ENCODE data around the gene NETO2. TPM values are rescaled to one million over a fixed set of nuclear protein-coding genes. Genes with fewer than 3 reads are reported as not detected.

Gene NETO2
- total and polyA plus RNA-seq, 4 donors = 0.20 to 1.6 (median 0.37) TPM

DNA sequence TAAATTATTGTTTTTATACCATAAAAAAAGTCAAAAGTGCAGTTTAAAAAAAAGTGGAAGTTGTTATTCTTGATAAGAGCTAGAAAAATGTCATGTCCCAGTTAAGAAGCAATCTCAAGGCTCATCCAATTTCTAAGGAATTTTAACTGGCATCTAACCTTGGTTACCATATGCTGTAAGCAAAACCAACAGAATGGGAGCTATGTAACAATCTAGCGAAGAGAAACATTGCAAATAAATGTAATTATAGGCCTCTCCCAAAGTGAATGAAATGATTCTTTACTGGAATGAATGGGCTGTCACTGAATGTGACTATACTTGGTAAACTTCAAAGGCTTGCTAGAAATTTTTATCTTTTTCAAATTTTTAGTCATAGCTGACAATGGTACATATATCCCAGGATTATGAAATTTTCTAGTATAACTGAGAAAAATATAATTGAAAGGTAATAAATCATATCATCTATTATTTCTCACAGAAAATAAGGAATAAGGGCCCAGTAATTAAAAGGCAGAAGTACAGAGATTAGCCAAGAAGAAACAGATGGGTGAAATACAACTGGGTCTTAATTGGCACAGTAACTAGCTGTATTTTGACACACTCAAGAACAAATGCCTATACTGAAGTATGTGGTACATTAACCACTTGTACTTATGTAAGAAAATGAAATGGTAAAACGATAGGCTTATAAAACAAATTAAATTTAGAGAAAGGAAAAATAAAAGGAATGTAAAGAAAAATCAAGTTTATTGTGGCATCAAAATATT is 61.5 kb downstream of the NETO2 start:
- no peaks in the 10 kb centered on the region for H3K36me3 ChIP-seq (ENCODE audit: control insufficient read depth in 4 of 4, insufficient read depth in 3 of 4, low read depth in 1 of 4, low read length in 3 of 4)
- H3K27ac ChIP-seq (ENCODE audit: low read depth in 1 of 2, low read length in 2 of 2) = no peak overlapping the region
- 85% methylated on average over 2 of the region's 2 CpGs for WGBS
- no peaks in the 10 kb centered on the region for H3K9me3 ChIP-seq (ENCODE audit: control insufficient read depth in 4 of 4, low read length in 3 of 4)
- H3K4me1 ChIP-seq (ENCODE audit: control insufficient read depth in 4 of 4, insufficient read depth in 4 of 4, low read length in 3 of 4) = no peaks in the 10 kb centered on the region
- H3K9ac ChIP-seq (ENCODE audit: low read depth in 1 of 2, low read length in 2 of 2) = no peak overlapping the region
- no peak for TF ChIP-seq HNF4G (IDR thresholded peaks at IDR 0.05)
- TF ChIP-seq, protein P1, sequence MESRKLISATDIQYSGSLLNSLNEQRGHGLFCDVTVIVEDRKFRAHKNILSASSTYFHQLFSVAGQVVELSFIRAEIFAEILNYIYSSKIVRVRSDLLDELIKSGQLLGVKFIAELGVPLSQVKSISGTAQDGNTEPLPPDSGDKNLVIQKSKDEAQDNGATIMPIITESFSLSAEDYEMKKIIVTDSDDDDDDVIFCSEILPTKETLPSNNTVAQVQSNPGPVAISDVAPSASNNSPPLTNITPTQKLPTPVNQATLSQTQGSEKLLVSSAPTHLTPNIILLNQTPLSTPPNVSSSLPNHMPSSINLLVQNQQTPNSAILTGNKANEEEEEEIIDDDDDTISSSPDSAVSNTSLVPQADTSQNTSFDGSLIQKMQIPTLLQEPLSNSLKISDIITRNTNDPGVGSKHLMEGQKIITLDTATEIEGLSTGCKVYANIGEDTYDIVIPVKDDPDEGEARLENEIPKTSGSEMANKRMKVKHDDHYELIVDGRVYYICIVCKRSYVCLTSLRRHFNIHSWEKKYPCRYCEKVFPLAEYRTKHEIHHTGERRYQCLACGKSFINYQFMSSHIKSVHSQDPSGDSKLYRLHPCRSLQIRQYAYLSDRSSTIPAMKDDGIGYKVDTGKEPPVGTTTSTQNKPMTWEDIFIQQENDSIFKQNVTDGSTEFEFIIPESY (IDR thresholded peaks at IDR 0.05) = no peak
- TF ChIP-seq FOXA1 (IDR thresholded peaks at IDR 0.05) = no peak
- TF ChIP-seq TAF1 (conservative IDR thresholded peaks at IDR 0.05) = no peak
- TF ChIP-seq JUND (IDR thresholded peaks at IDR 0.05) = no peak
- TF ChIP-seq RAD21 (IDR thresholded peaks at IDR 0.05) = no peak
- TF ChIP-seq, protein P2, sequence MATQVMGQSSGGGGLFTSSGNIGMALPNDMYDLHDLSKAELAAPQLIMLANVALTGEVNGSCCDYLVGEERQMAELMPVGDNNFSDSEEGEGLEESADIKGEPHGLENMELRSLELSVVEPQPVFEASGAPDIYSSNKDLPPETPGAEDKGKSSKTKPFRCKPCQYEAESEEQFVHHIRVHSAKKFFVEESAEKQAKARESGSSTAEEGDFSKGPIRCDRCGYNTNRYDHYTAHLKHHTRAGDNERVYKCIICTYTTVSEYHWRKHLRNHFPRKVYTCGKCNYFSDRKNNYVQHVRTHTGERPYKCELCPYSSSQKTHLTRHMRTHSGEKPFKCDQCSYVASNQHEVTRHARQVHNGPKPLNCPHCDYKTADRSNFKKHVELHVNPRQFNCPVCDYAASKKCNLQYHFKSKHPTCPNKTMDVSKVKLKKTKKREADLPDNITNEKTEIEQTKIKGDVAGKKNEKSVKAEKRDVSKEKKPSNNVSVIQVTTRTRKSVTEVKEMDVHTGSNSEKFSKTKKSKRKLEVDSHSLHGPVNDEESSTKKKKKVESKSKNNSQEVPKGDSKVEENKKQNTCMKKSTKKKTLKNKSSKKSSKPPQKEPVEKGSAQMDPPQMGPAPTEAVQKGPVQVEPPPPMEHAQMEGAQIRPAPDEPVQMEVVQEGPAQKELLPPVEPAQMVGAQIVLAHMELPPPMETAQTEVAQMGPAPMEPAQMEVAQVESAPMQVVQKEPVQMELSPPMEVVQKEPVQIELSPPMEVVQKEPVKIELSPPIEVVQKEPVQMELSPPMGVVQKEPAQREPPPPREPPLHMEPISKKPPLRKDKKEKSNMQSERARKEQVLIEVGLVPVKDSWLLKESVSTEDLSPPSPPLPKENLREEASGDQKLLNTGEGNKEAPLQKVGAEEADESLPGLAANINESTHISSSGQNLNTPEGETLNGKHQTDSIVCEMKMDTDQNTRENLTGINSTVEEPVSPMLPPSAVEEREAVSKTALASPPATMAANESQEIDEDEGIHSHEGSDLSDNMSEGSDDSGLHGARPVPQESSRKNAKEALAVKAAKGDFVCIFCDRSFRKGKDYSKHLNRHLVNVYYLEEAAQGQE (IDR thresholded peaks at IDR 0.05) = no peak
- TF ChIP-seq, protein P3, sequence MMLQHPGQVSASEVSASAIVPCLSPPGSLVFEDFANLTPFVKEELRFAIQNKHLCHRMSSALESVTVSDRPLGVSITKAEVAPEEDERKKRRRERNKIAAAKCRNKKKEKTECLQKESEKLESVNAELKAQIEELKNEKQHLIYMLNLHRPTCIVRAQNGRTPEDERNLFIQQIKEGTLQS (IDR thresholded peaks at IDR 0.05) = no peak
- TF ChIP-seq NR2F2 (IDR thresholded peaks at IDR 0.05) = no peak
- no peaks in the 10 kb centered on the region for H3K27me3 ChIP-seq (ENCODE audit: control insufficient read depth in 4 of 4, insufficient read depth in 4 of 4, low read length in 3 of 4)
- H3K4me3 ChIP-seq (ENCODE audit: low read depth in 1 of 3, low read length in 3 of 3) = no peak overlapping the region
- no peak for DNase-seq (ENCODE audit: low spot score)

DNA sequence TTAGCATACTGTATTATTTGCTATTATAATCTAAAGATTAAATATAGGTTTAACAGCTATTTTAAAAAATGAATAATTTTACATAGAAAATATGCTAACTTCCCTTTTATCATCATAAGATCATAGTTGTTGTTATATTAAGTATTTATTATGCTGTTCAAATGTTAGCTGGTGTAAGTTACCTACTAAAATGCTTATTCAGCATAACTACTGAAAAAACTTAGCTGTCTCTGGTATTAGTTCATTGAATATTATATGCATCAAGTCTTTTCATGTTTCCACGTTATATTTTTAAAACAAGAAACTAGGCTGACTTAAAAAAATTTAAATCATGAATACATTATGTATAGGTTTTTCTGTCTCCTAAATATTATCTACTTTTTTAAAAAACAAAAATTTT is 62.6 kb downstream of the NETO2 start:
- Histone ChIP-seq H3K27me3 (ENCODE audit: control insufficient read depth in 4 of 4, insufficient read depth in 4 of 4, low read length in 3 of 4) (no peaks in the 10 kb centered on the region), H3K9ac (ENCODE audit: low read depth in 1 of 2, low read length in 2 of 2) (no peak overlapping the region), H3K4me1 (ENCODE audit: control insufficient read depth in 4 of 4, insufficient read depth in 4 of 4, low read length in 3 of 4) (no peaks in the 10 kb centered on the region), H3K9me3 (ENCODE audit: control insufficient read depth in 4 of 4, low read length in 3 of 4) (no peaks in the 10 kb centered on the region), H3K36me3 (ENCODE audit: control insufficient read depth in 4 of 4, insufficient read depth in 3 of 4, low read depth in 1 of 4, low read length in 3 of 4) (no peaks in the 10 kb centered on the region), H3K4me3 (ENCODE audit: low read depth in 1 of 3, low read length in 3 of 3) (no peak overlapping the region), H3K27ac (ENCODE audit: low read depth in 1 of 2, low read length in 2 of 2) (no peak overlapping the region)
- TF ChIP-seq HNF4G (IDR thresholded peaks at IDR 0.05) (no peak), NR2F2 (IDR thresholded peaks at IDR 0.05) (no peak), JUND (IDR thresholded peaks at IDR 0.05) (no peak), FOXA2 (IDR thresholded peaks at IDR 0.05) (no peak), RAD21 (IDR thresholded peaks at IDR 0.05) (no peak), YY1 (IDR thresholded peaks at IDR 0.05) (no peak), GABPA (IDR thresholded peaks at IDR 0.05 in 1 of 2, conservative IDR thresholded peaks at IDR 0.05 in 1 of 2) (no peak)
- TF ChIP-seq, protein P4, sequence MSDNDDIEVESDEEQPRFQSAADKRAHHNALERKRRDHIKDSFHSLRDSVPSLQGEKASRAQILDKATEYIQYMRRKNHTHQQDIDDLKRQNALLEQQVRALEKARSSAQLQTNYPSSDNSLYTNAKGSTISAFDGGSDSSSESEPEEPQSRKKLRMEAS (IDR thresholded peaks at IDR 0.05) = no peak
- TF ChIP-seq, protein P5, sequence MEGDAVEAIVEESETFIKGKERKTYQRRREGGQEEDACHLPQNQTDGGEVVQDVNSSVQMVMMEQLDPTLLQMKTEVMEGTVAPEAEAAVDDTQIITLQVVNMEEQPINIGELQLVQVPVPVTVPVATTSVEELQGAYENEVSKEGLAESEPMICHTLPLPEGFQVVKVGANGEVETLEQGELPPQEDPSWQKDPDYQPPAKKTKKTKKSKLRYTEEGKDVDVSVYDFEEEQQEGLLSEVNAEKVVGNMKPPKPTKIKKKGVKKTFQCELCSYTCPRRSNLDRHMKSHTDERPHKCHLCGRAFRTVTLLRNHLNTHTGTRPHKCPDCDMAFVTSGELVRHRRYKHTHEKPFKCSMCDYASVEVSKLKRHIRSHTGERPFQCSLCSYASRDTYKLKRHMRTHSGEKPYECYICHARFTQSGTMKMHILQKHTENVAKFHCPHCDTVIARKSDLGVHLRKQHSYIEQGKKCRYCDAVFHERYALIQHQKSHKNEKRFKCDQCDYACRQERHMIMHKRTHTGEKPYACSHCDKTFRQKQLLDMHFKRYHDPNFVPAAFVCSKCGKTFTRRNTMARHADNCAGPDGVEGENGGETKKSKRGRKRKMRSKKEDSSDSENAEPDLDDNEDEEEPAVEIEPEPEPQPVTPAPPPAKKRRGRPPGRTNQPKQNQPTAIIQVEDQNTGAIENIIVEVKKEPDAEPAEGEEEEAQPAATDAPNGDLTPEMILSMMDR (IDR thresholded peaks at IDR 0.05; ENCODE audit: low read depth, low read length, missing input control) = no peak
- TF ChIP-seq, protein P1 (IDR thresholded peaks at IDR 0.05) = no peak
- WGBS = 82% methylated on average over 1 of the region's 1 CpG
- DNase-seq (ENCODE audit: low spot score) = no peak
